GM18858 (cell line): ENCODE measurements around the gene DKK3.
A peak's percentile ranks its signal among the peaks of the same experiment; 100 is the strongest.
"Not testable (repeated sequence)": the region's sequence is repeated elsewhere in the genome, so short reads cannot be mapped to it uniquely, and the experiment has no call there.

Experiments used
- ATAC-seq: cut with Tn5 transposase; IDR thresholded peaks from one replicate; pipeline ENCODE4 v1.9.1; 2021; ENCODE audit not compliant: unreplicated experiment

DKK3 gene

GRCh38 chr11:12007769-12008737 lies at the start of gene DKK3:
Gene DKK3, minus strand, starts transcription at chr11:12008626. Its CDS starts 44 bp downstream, at chr11:12008582.
- no peak for ATAC-seq

- ATAC-seq = no peak
These were observed 49.0 kb upstream of the DKK3 start for GRCh38 chr11:12057299-12057980.

- no peak for ATAC-seq
These were observed 47.7 kb upstream of the DKK3 start for GRCh38 chr11:12056119-12056518.

- ATAC-seq = no peak
These were observed 45.4 kb upstream of the DKK3 start for GRCh38 chr11:12053606-12054361.

GRCh38 chr11:12052676-12053605 lies 44.5 kb upstream of the DKK3 start:
- ATAC-seq = no peak

- no peak for ATAC-seq
These were observed 42.8 kb upstream of the DKK3 start for GRCh38 chr11:12051287-12051662.

GRCh38 chr11:12050470-12051286 lies 42.3 kb upstream of the DKK3 start:
- no peak for ATAC-seq

- ATAC-seq = no peak
These were observed 40.7 kb upstream of the DKK3 start for GRCh38 chr11:12048936-12049790.

- no peak for ATAC-seq
These were observed 38.3 kb upstream of the DKK3 start for GRCh38 chr11:12046636-12047236.

GRCh38 chr11:12045914-12046635 lies 37.6 kb upstream of the DKK3 start:
- ATAC-seq = no peak

- ATAC-seq = no peak
These were observed 36.4 kb upstream of the DKK3 start for GRCh38 chr11:12044799-12045198.

- peak; percentile 56 for ATAC-seq
These were observed 35.7 kb upstream of the DKK3 start for GRCh38 chr11:12043959-12044791.

GRCh38 chr11:12043221-12043620 lies 34.8 kb upstream of the DKK3 start:
- no peak for ATAC-seq

- ATAC-seq = no peak
These were observed 33.8 kb upstream of the DKK3 start for GRCh38 chr11:12042215-12042676.

GRCh38 chr11:12040719-12041118 lies 32.3 kb upstream of the DKK3 start:
- ATAC-seq = not testable (repeated sequence)

GRCh38 chr11:12032968-12033367 lies 24.5 kb upstream of the DKK3 start:
- no peak for ATAC-seq
